NB4 (cell line): ENCODE data around the gene RIMS1.

Experiments used
- DNase-seq: peaks from one replicate; pipeline ENCODE4 v3.0.0; 2010; ENCODE audit warnings: low read depth
- H3K4me3 ChIP-seq: one replicate; pipeline ENCODE4 v1.5.1; 2011; ENCODE audit warnings: mild to moderate bottlenecking, low read depth, low read length, moderate library complexity
- CTCF ChIP-seq: IDR thresholded peaks from one replicate; pipeline ENCODE4 v1.5.1; 2012; ENCODE audit warnings: low read depth, low read length
- MYC ChIP-seq: IDR thresholded peaks from 2 replicates; pipeline ENCODE4 v1.6.1; 2011; ENCODE audit warnings: low read depth, low read length
- POLR2A ChIP-seq: IDR thresholded peaks from 2 replicates; pipeline ENCODE4 v1.6.1; 2011; ENCODE audit warnings: mild to moderate bottlenecking; ENCODE audit not compliant: insufficient read length; ENCODE audit errors: extremely low read depth
- TF ChIP-seq, protein P1 (sequence below): IDR thresholded peaks from 2 replicates; pipeline ENCODE4 v1.6.1; 2011; ENCODE audit warnings: low read depth, low read length

RIMS1 gene

GRCh38 chr6:72245565-72245964, 359.2 kb downstream of the RIMS1 start:
- no peak for TF ChIP-seq CTCF
- TF ChIP-seq, protein P1, sequence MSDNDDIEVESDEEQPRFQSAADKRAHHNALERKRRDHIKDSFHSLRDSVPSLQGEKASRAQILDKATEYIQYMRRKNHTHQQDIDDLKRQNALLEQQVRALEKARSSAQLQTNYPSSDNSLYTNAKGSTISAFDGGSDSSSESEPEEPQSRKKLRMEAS: no peak
- no peak for TF ChIP-seq MYC
- TF ChIP-seq POLR2A: no peak
- no peak overlapping the region for H3K4me3 ChIP-seq
- DNase-seq: no peak

DNA sequence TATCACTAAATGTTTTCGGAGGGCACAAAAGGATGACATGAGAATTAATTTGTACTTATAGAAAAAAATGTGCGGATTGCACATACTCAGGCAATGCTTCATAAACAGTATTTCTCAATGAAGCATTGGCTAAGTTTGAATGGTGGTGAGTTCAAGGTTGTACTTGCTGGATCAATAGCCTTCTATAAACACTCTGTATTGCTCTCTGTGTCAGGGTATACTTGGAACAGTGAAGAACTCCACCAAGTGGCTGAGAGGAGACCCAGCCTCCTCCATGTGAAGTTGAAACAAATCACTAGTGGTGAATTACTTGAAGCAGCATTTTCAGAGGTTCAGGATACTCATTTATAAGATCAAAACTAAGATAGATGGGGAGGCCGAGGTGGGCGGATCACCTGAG, 360.6 kb downstream of the RIMS1 start:
- no peak overlapping the region for H3K4me3 ChIP-seq
- TF ChIP-seq CTCF (no peak), POLR2A (no peak), MYC (no peak)
- TF ChIP-seq, protein P1: no peak
- DNase-seq: peak; percentile 7

- H3K4me3 ChIP-seq: no peak overlapping the region
- DNase-seq: no peak
- no peak for TF ChIP-seq CTCF
- TF ChIP-seq, protein P1: no peak
- TF ChIP-seq MYC: no peak
- no peak for TF ChIP-seq POLR2A
Observed at GRCh38 chr6:72248621-72249020, 362.3 kb downstream of the RIMS1 start.

DNA sequence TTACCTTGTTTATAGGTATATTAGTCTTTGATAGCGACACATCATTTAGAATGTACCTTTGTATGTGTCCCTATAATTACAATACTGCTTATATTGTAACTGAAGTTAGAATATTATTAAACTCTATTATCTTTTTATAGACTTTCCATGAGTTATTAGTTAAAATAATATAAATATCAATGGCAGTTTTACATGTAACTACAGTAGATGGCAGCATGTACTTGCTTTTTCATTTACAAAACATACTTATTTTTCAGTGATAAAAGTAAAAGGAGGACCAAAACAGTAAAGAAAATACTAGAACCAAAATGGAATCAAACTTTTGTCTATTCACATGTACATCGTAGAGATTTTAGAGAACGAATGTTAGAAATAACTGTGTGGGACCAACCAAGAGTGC, 364.3 kb downstream of the RIMS1 start:
- H3K4me3 ChIP-seq: no peak overlapping the region
- TF ChIP-seq MYC: no peak
- TF ChIP-seq POLR2A: no peak
- TF ChIP-seq, protein P1: no peak
- no peak for TF ChIP-seq CTCF
- DNase-seq: no peak

GRCh38 chr6:72260489-72260888, 374.1 kb downstream of the RIMS1 start:
- DNase-seq: no peak

More at GRCh38 chr6:72260489-72260888, 374.1 kb downstream of the RIMS1 start:
- TF ChIP-seq MYC (no peak), POLR2A (no peak), CTCF (no peak)
- TF ChIP-seq, protein P1: no peak
- no peak overlapping the region for H3K4me3 ChIP-seq
